Parathyroid adenoma (tissue), 2 donors: ENCODE measurements around the gene SLC25A11.

Experiments used
- H2AFZ ChIP-seq: fragments of 300-600 bp; sonication (generic); one replicate; pipeline ENCODE4 v1.7.0; 2017; ENCODE audit warnings: antibody characterized with exemption, mild to moderate bottlenecking
- H3K27ac ChIP-seq: fragments of 300-600 bp; sonication (generic); one replicate; pipeline ENCODE4 v1.7.0; 2017
- H3K27me3 ChIP-seq: fragments of 300-600 bp; sonication (generic); one replicate; pipeline ENCODE4 v1.7.0; 2017; ENCODE audit warnings: low read length; ENCODE audit not compliant: control insufficient read depth, insufficient read depth
- H3K36me3 ChIP-seq: fragments of 300-600 bp; sonication (generic); one replicate; pipeline ENCODE4 v1.7.0; 2017; ENCODE audit warnings: low read length; ENCODE audit not compliant: control insufficient read depth, insufficient read depth
- H3K4me1 ChIP-seq: fragments of 300-600 bp; sonication (generic); one replicate; pipeline ENCODE4 v1.7.0; 2017; ENCODE audit warnings: control low read depth
- H3K4me2 ChIP-seq: fragments of 300-600 bp; sonication (generic); one replicate; pipeline ENCODE4 v1.7.0; 2017; ENCODE audit warnings: low read length
- H3K4me3 ChIP-seq: fragments of 300-600 bp; sonication (generic); one replicate; pipeline ENCODE4 v1.7.0; 2017; ENCODE audit warnings: low read depth, low read length
- H3K79me2 ChIP-seq: fragments of 300-600 bp; sonication (generic); one replicate; pipeline ENCODE4 v1.7.0; 2017; ENCODE audit warnings: control low read depth
- H3K9ac ChIP-seq: fragments of 300-600 bp; sonication (generic); one replicate; pipeline ENCODE4 v1.7.0; 2017; ENCODE audit warnings: mild to moderate bottlenecking
- H3K9me3 ChIP-seq: fragments of 300-600 bp; sonication (generic); one replicate; pipeline ENCODE4 v1.7.0; 2017; ENCODE audit warnings: low read length; ENCODE audit not compliant: control insufficient read depth
- CTCF ChIP-seq: fragments of 300-600 bp; sonication (generic); IDR thresholded peaks from one replicate; pipeline ENCODE4 v1.7.0; 2017; ENCODE audit warnings: antibody characterized with exemption, mild to moderate bottlenecking
- donor health status: primary hyperparathyroidism.

The SLC25A11 gene

GRCh38 chr17:4982305-4982704 is 42.5 kb upstream of the SLC25A11 start:
- Histone ChIP-seq H3K4me3 (no peak overlapping the region), H3K4me2 (no peak overlapping the region), H3K79me2 (peaks cover 10% of the 10 kb centered on the region), H3K4me1 (peaks cover 6% of the 10 kb centered on the region), H3K36me3 (no peaks in the 10 kb centered on the region), H3K9ac (no peak overlapping the region), H3K9me3 (no peaks in the 10 kb centered on the region), H2AFZ (no peak overlapping the region), H3K27me3 (no peaks in the 10 kb centered on the region), H3K27ac (no peak overlapping the region)
- no peak for TF ChIP-seq CTCF

- H3K4me2 ChIP-seq, result no peak overlapping the region
- H3K9me3 ChIP-seq, result no peaks in the 10 kb centered on the region
- no peak overlapping the region for H3K27ac ChIP-seq
- no peak overlapping the region for H3K9ac ChIP-seq
- H2AFZ ChIP-seq, result no peak overlapping the region
- H3K79me2 ChIP-seq, result peaks cover 8% of the 10 kb centered on the region
- no peak overlapping the region for H3K4me3 ChIP-seq
- H3K27me3 ChIP-seq, result no peaks in the 10 kb centered on the region
- H3K36me3 ChIP-seq, result no peaks in the 10 kb centered on the region
- no peaks in the 10 kb centered on the region for H3K4me1 ChIP-seq
- peak; percentile 75 for TF ChIP-seq CTCF
Observed at GRCh38 chr17:4980644-4981216, 40.9 kb upstream of the SLC25A11 start.

- H3K9me3 ChIP-seq, result no peaks in the 10 kb centered on the region
- H3K36me3 ChIP-seq, result no peaks in the 10 kb centered on the region
Observed at GRCh38 chr17:4978726-4979125, 38.9 kb upstream of the SLC25A11 start.

GRCh38 chr17:4974115-4974670 is 34.3 kb upstream of the SLC25A11 start:
- H3K4me2 ChIP-seq, result no peak overlapping the region
- H3K4me1 ChIP-seq, result no peaks in the 10 kb centered on the region
- no peak for TF ChIP-seq CTCF
- no peaks in the 10 kb centered on the region for H3K36me3 ChIP-seq
- H3K27ac ChIP-seq, result no peak overlapping the region
- H3K79me2 ChIP-seq, result peaks cover 4% of the 10 kb centered on the region
- H2AFZ ChIP-seq, result no peak overlapping the region
- H3K27me3 ChIP-seq, result no peaks in the 10 kb centered on the region
- H3K9me3 ChIP-seq, result no peaks in the 10 kb centered on the region
- no peak overlapping the region for H3K9ac ChIP-seq
- no peak overlapping the region for H3K4me3 ChIP-seq

More at GRCh38 chr17:4978726-4979125, 38.9 kb upstream of the SLC25A11 start:
- no peak overlapping the region for H3K9ac ChIP-seq
- H3K4me2 ChIP-seq, result no peak overlapping the region
- H3K27me3 ChIP-seq, result no peaks in the 10 kb centered on the region
- no peak overlapping the region for H3K27ac ChIP-seq
- H3K4me3 ChIP-seq, result no peak overlapping the region
- no peak overlapping the region for H2AFZ ChIP-seq
- no peaks in the 10 kb centered on the region for H3K4me1 ChIP-seq
- TF ChIP-seq CTCF, result no peak
- peaks cover 8% of the 10 kb centered on the region for H3K79me2 ChIP-seq
